H9 (cell line): ENCODE measurements around the gene CCR5. TPM values are rescaled to one million over a fixed set of nuclear protein-coding genes. Genes with fewer than 3 reads are reported as not detected.
A peak's percentile ranks its signal among the peaks of the same experiment; 100 is the strongest.

Experiments used
- DNase-seq: peaks from one replicate; pipeline ENCODE4 v3.0.0-alpha.2; 2017
- H2AFZ ChIP-seq: one replicate; pipeline ENCODE4 v1.6.1; 2013; ENCODE audit warnings: mild to moderate bottlenecking, low read length, control low read depth, moderate library complexity
- H2AK5ac ChIP-seq: 2 replicates; pipeline ENCODE4 v1.6.1; 2013; ENCODE audit warnings: low read length, control low read depth, mixed read lengths; ENCODE audit not compliant: insufficient read length
- H2BK120ac ChIP-seq: one replicate; pipeline ENCODE4 v1.6.1; 2013; ENCODE audit warnings: low read depth, mild to moderate bottlenecking, low read length, control low read depth, inconsistent platforms; ENCODE audit not compliant: poor library complexity, severe bottlenecking
- H2BK12ac ChIP-seq: 2 replicates; pipeline ENCODE4 v1.6.1; 2013; ENCODE audit warnings: low read length, control low read depth, mixed read lengths, low read depth; ENCODE audit not compliant: insufficient read length
- H2BK15ac ChIP-seq: 2 replicates; pipeline ENCODE4 v1.6.1; 2013; ENCODE audit warnings: low read depth, low read length, control low read depth
- H2BK20ac ChIP-seq: one replicate; pipeline ENCODE4 v1.6.1; 2013; ENCODE audit warnings: low read depth, mild to moderate bottlenecking, low read length, control low read depth, inconsistent platforms; ENCODE audit not compliant: poor library complexity, severe bottlenecking
- H2BK5ac ChIP-seq: 2 replicates; pipeline ENCODE4 v1.6.1; 2013; ENCODE audit warnings: low read length, control low read depth, mixed read lengths; ENCODE audit not compliant: insufficient read length
- H3K14ac ChIP-seq: 2 replicates; pipeline ENCODE4 v1.6.1; 2013; ENCODE audit warnings: low read length, control low read depth; ENCODE audit not compliant: insufficient read depth
- H3K18ac ChIP-seq: 2 replicates; pipeline ENCODE4 v1.6.1; 2013; ENCODE audit warnings: low read depth, mild to moderate bottlenecking, mixed read lengths, low read length, control low read depth; ENCODE audit not compliant: insufficient read length
- H3K23ac ChIP-seq: 2 replicates; pipeline ENCODE4 v1.6.1; 2013; ENCODE audit warnings: low read length, control low read depth, mixed read lengths, low read depth; ENCODE audit not compliant: insufficient read length
- H3K23me2 ChIP-seq: 2 replicates; pipeline ENCODE4 v1.6.1; 2013; ENCODE audit warnings: low read depth, mild to moderate bottlenecking, mixed read lengths, low read length, control low read depth; ENCODE audit not compliant: insufficient read length, poor library complexity, severe bottlenecking
- H3K27ac ChIP-seq: 2 replicates; pipeline ENCODE4 v1.5.1; 2013; ENCODE audit warnings: low read length, control low read depth, mixed read lengths, low read depth; ENCODE audit not compliant: insufficient read length
- H3K27me3 ChIP-seq: 2 replicates; pipeline ENCODE4 v1.6.1; 2013; ENCODE audit warnings: low read length, control low read depth, inconsistent platforms; ENCODE audit not compliant: insufficient read depth
- H3K4ac ChIP-seq: 2 replicates; pipeline ENCODE4 v1.6.1; 2013; ENCODE audit warnings: low read depth, mild to moderate bottlenecking, control low read depth, inconsistent platforms, low read length, moderate library complexity
- H3K4me1 ChIP-seq: 2 replicates; pipeline ENCODE4 v1.6.1; 2013; ENCODE audit warnings: low read length, control low read depth, inconsistent platforms; ENCODE audit not compliant: insufficient read depth
- H3K4me2 ChIP-seq: 2 replicates; pipeline ENCODE4 v1.6.1; 2013; ENCODE audit warnings: low read length, control low read depth, mixed read lengths; ENCODE audit not compliant: insufficient read length, insufficient read depth
- H3K56ac ChIP-seq: 2 replicates; pipeline ENCODE4 v1.6.1; 2013; ENCODE audit warnings: low read depth, mild to moderate bottlenecking, mixed read lengths, low read length, control low read depth; ENCODE audit not compliant: insufficient read length
- H3K79me1 ChIP-seq: 2 replicates; pipeline ENCODE4 v1.6.1; 2013; ENCODE audit warnings: low read depth, mild to moderate bottlenecking, moderate library complexity, low read length, control low read depth, inconsistent platforms; ENCODE audit not compliant: insufficient read depth, poor library complexity, severe bottlenecking
- H3K79me2 ChIP-seq: 2 replicates; pipeline ENCODE4 v1.6.1; 2013; ENCODE audit warnings: low read length, control low read depth, inconsistent platforms; ENCODE audit not compliant: insufficient read depth
- H3K9ac ChIP-seq: 2 replicates; pipeline ENCODE4 v1.6.1; 2013; ENCODE audit warnings: low read length, control low read depth, mixed read lengths; ENCODE audit not compliant: insufficient read length; ENCODE audit errors: extremely low read depth
- H3K9me3 ChIP-seq: one replicate; pipeline ENCODE4 v1.6.1; 2013; ENCODE audit warnings: low read depth, low read length, inconsistent platforms; ENCODE audit not compliant: control insufficient read depth
- H3T11ph ChIP-seq: one replicate; pipeline ENCODE4 v1.6.1; 2013; ENCODE audit warnings: mild to moderate bottlenecking, low read length, control low read depth, inconsistent platforms
- H4K20me1 ChIP-seq: one replicate; pipeline ENCODE4 v1.6.1; 2013; ENCODE audit not compliant: control insufficient read depth, insufficient read length, insufficient read depth
- H4K5ac ChIP-seq: 2 replicates; pipeline ENCODE4 v1.6.1; 2013; ENCODE audit warnings: low read depth, mild to moderate bottlenecking, mixed read lengths, low read length, control low read depth; ENCODE audit not compliant: insufficient read length
- H4K8ac ChIP-seq: replicated peaks from 2 replicates; pipeline ENCODE4 v1.6.1; 2013; ENCODE audit warnings: low read length, control low read depth, mixed read lengths, low read depth; ENCODE audit not compliant: insufficient read length
- H4K91ac ChIP-seq: 2 replicates; pipeline ENCODE4 v1.6.1; 2013; ENCODE audit warnings: low read depth, mild to moderate bottlenecking, moderate library complexity, mixed read lengths, low read length, control low read depth; ENCODE audit not compliant: insufficient read length
- H3K27ac Mint-ChIP-seq, 3 experiments: 2 replicates in 2 of 3; 3 replicates in 1 of 3; pipeline ENCODE4 v1.8.0; 2020 to 2021; ENCODE audit warnings: mixed read lengths in 3 of 3, mild to moderate bottlenecking in 1 of 3, moderate library complexity in 1 of 3
- H3K27me3 Mint-ChIP-seq: 2 replicates; pipeline ENCODE4 v1.8.0; 2021; ENCODE audit warnings: low read depth, mild to moderate bottlenecking, moderate library complexity, mixed read lengths
- H3K36me3 Mint-ChIP-seq, 3 experiments: 2 replicates in 2 of 3; 3 replicates in 1 of 3; pipeline ENCODE4 v1.8.0; 2020 to 2021; ENCODE audit warnings: low read depth in 3 of 3, mixed read lengths in 3 of 3; ENCODE audit not compliant: insufficient read depth in 1 of 3
- H3K4me1 Mint-ChIP-seq, 2 experiments: 2 replicates each; pipeline ENCODE4 v1.8.0; 2020; ENCODE audit warnings: mixed read lengths in 2 of 2
- H3K4me3 Mint-ChIP-seq, 2 experiments: 2 replicates in 1 of 2; 3 replicates in 1 of 2; pipeline ENCODE4 v1.8.0; 2020 to 2021; ENCODE audit warnings: mild to moderate bottlenecking in 2 of 2, mixed read lengths in 2 of 2, moderate library complexity in 1 of 2
- H3K9me3 Mint-ChIP-seq, 2 experiments: 2 replicates in 1 of 2; 3 replicates in 1 of 2; pipeline ENCODE4 v1.8.0; 2020; ENCODE audit warnings: mild to moderate bottlenecking in 2 of 2, mixed read lengths in 2 of 2, moderate library complexity in 1 of 2
- WGBS: extraction: QIAGEN DNeasy Blood & Tissue Kit; methylation state at CpG from one replicate; pipeline ENCODE4 v1.1.7; 2013; ENCODE audit warnings: missing lambda C conversion rate, low lambda C conversion rate, mixed read lengths; ENCODE audit not compliant: insufficient read length; ENCODE audit errors: extremely low coverage; 5-methylcytosine and 5-hydroxymethylcytosine counted together
- total RNA-seq: library from RNA; stranded (reverse); gene quantifications from 2 replicates; pipeline ENCODE4 v1.2.1, GENCODE V29; 2021
- TF ChIP-seq, protein P1 (sequence below): fragments of 200-600 bp; sonication (generic); conservative IDR thresholded peaks from 3 replicates; pipeline ENCODE4 v1.8.0; 2021; ENCODE audit warnings: antibody characterized with exemption, mild to moderate bottlenecking

The CCR5 gene
- total RNA-seq, 1 experiment from 2014 or later: not detected

DNA sequence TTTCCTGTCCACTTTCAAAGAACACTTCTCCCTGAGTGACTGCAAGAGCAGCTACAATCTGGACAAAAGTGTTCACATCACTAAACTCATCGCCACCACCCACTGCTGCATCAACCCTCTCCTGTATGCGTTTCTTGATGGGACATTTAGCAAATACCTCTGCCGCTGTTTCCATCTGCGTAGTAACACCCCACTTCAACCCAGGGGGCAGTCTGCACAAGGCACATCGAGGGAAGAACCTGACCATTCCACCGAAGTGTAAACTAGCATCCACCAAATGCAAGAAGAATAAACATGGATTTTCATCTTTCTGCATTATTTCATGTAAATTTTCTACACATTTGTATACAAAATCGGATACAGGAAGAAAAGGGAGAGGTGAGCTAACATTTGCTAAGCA lies 38.1 kb downstream of the CCR5 start:
- Histone ChIP-seq H3K56ac (no peak overlapping the region), H4K20me1 (no peaks in the 10 kb centered on the region), H2BK12ac (no peak overlapping the region), H3K14ac (no peak overlapping the region), H3K23me2 (no peaks in the 10 kb centered on the region), H3K18ac (no peak overlapping the region), H3K9ac (no peak overlapping the region), H3K4me1 (no peaks in the 10 kb centered on the region), H3T11ph (no peak overlapping the region), H4K91ac (no peak overlapping the region), H2AFZ (no peak overlapping the region), H2BK120ac (no peak overlapping the region), H2BK15ac (no peak overlapping the region), H3K27ac (no peak overlapping the region), H3K79me2 (no peaks in the 10 kb centered on the region), H2BK5ac (no peak overlapping the region), H4K5ac (no peak overlapping the region), H2BK20ac (no peak overlapping the region), H2AK5ac (no peak overlapping the region), H3K79me1 (no peaks in the 10 kb centered on the region), H3K4ac (no peak overlapping the region), H3K9me3 (no peaks in the 10 kb centered on the region), H3K4me2 (no peak overlapping the region), H3K27me3 (no peaks in the 10 kb centered on the region), H3K23ac (no peak overlapping the region), H4K8ac (no peak overlapping the region)
- Mint-ChIP-seq H3K36me3 (no peaks in the 10 kb centered on the region), H3K27ac (no peak overlapping the region), H3K9me3 (no peaks in the 10 kb centered on the region; a peak in 1 of 5 replicates), H3K4me3 (no peak overlapping the region), H3K27me3 (peaks cover under 1% of the 10 kb centered on the region; the same call in 1 of the 2 replicates), H3K4me1 (peaks cover 2 to 5% of the 10 kb centered on the region in 2 experiments; a peak in 2 of 4 replicates)
- TF ChIP-seq, protein P1, sequence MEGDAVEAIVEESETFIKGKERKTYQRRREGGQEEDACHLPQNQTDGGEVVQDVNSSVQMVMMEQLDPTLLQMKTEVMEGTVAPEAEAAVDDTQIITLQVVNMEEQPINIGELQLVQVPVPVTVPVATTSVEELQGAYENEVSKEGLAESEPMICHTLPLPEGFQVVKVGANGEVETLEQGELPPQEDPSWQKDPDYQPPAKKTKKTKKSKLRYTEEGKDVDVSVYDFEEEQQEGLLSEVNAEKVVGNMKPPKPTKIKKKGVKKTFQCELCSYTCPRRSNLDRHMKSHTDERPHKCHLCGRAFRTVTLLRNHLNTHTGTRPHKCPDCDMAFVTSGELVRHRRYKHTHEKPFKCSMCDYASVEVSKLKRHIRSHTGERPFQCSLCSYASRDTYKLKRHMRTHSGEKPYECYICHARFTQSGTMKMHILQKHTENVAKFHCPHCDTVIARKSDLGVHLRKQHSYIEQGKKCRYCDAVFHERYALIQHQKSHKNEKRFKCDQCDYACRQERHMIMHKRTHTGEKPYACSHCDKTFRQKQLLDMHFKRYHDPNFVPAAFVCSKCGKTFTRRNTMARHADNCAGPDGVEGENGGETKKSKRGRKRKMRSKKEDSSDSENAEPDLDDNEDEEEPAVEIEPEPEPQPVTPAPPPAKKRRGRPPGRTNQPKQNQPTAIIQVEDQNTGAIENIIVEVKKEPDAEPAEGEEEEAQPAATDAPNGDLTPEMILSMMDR: peak; percentile 37; the same call in 2 of the 3 replicates
- DNase-seq: no peak
- no CpG with 5 or more reads among the region's 7 CpGs for WGBS
